H1 (cell line): Measurements from ENCODE around the gene DHRS7C. TPM values are rescaled to one million over a fixed set of nuclear protein-coding genes. Genes with fewer than 3 reads are reported as not detected.

Experiments
- BACH1 ChIP-seq: IDR thresholded peaks from 2 replicates; pipeline ENCODE4 v1.6.1; 2012; ENCODE audit warnings: low read length, improper control_type of control experiment
- CHD7 ChIP-seq: fragments of 300-600 bp; sonication (generic); IDR thresholded peaks from 2 replicates; pipeline ENCODE4 v1.7.1; 2012; ENCODE audit warnings: low read length, moderate library complexity, mild to moderate bottlenecking, inconsistent platforms; ENCODE audit not compliant: insufficient replicate concordance
- RBBP5 ChIP-seq: IDR thresholded peaks from 2 replicates; pipeline ENCODE4 v1.7.1; 2012; ENCODE audit warnings: low read depth, mild to moderate bottlenecking, inconsistent platforms, low read length, moderate library complexity, borderline replicate concordance
- polyA plus RNA-seq, 7 experiments: library from polyadenylated mRNA; depleted of rRNA in 3 of 7; stranded (reverse) in 5 of 7; unstranded in 2 of 7; fragments of >200 nt in 5 of 7; fragments of 200-250 nt in 2 of 7; gene quantifications; 1 replicate in 5 of 7; 2 replicates in 1 of 7; 4 replicates in 1 of 7; pipeline versions ENCODE4 v1.2.1 to v1.2.3, GENCODE V29; 2011 to 2013; ENCODE audit warnings: missing spikeins in 2 of 7, mixed read lengths in 2 of 7
- total RNA-seq: library from RNA; stranded (reverse); fragmentation: NEBNext Ultra II Directional; extraction: Animal tissue kit (Norgen Biotek cat#: 25700); gene quantifications from 2 replicates; pipeline ENCODE4 v1.2.1, GENCODE V29; 2021

DHRS7C gene
- total and polyA plus RNA-seq, 2 of the 8 experiments (the other 6 are each of a cell fraction or from before 2014, with no cell fraction given): not detected

DNA sequence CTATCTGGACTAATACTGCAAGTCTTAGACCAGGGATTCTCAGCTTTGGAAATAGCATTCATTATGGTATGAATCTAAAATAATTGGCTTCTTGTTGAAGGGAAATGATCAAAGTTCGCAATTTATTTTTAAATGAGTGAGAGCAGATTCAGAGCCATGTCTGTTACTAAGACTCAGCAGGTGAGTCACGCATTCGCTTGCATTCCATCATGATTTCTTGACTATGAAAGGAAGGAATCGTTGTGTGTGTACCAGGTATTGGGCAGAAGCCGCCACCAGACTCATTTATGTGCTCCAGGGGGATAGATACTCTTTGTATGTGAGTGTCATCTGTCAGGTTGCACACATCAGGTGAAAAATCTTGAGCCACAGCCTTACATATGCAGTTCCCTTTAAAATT lies 19.7 kb upstream of the DHRS7C start (continued):
- no peak for TF ChIP-seq CHD7
- no peak for TF ChIP-seq BACH1
- TF ChIP-seq RBBP5: no peak
- TF ChIP-seq, all 59 proteins: peak for 0
